ENCODE results near the gene MALSU1.

GRCh38 chr7:23293500-23294073 is 5.6 kb upstream of the MALSU1 start:
- TF ChIP-seq CTCF (conservative IDR thresholded peaks at IDR 0.05 in 1 of 2, IDR thresholded peaks at IDR 0.05 in 1 of 2; ENCODE audit: low read depth in 1 of 2, low read length in 2 of 2) (no peak), EZH2 (IDR thresholded peaks at IDR 0.05; ENCODE audit: low read length, missing control alignments) (no peak)

All from fibroblast of lung (primary cell).